Neural cell (in vitro differentiated cells): Measurements from ENCODE around the gene CDC42EP5.

Experiments
- CTCF ChIP-seq: fragments of 450-650 bp; IDR thresholded peaks from 2 replicates; pipeline ENCODE4 v1.5.1; 2014; ENCODE audit warnings: antibody characterized with exemption, mild to moderate bottlenecking, moderate library complexity; ENCODE audit not compliant: poor library complexity, severe bottlenecking
- EP300 ChIP-seq: fragments of 450-650 bp; conservative IDR thresholded peaks from 2 replicates; pipeline ENCODE4 v1.6.1; 2014; ENCODE audit warnings: antibody characterized with exemption, mild to moderate bottlenecking, moderate library complexity; ENCODE audit not compliant: poor library complexity, severe bottlenecking
- EZH2 ChIP-seq: fragments of 200-600, 300-800 bp; shearing (Covaris generic), sonication (generic); IDR thresholded peaks from 2 replicates; pipeline ENCODE4 v1.6.1; 2014; ENCODE audit warnings: antibody characterized with exemption, low read length, borderline replicate concordance, mild to moderate bottlenecking; ENCODE audit not compliant: insufficient read depth, poor library complexity, severe bottlenecking
- RAD21 ChIP-seq: fragments of 450-650 bp; conservative IDR thresholded peaks from 2 replicates; pipeline ENCODE4 v1.6.1; 2014; ENCODE audit warnings: antibody characterized with exemption, mild to moderate bottlenecking, moderate library complexity

GRCh38 chr19:54434873-54435214 is 38.3 kb downstream of the CDC42EP5 start:
- TF ChIP-seq CTCF (no peak), RAD21 (no peak), EP300 (no peak), EZH2 (no peak)
